Mammary epithelial cell (primary cell): ENCODE results near the gene EPYC.

Source experiments
- CTCF ChIP-seq, 2 donors: IDR thresholded peaks in 1 of 2; conservative IDR thresholded peaks in 1 of 2; 2 replicates each; pipeline ENCODE4 v1.5.1; 2011 to 2012; ENCODE audit warnings: inconsistent platforms in 2 of 2, low read length in 2 of 2, mild to moderate bottlenecking in 2 of 2, control low read depth in 1 of 2, low read depth in 1 of 2; ENCODE audit not compliant: insufficient read depth in 1 of 2; ENCODE audit errors: extremely low read depth in 1 of 2
- EZH2 ChIP-seq: IDR thresholded peaks from 2 replicates; pipeline ENCODE4 v1.6.1; 2012; ENCODE audit warnings: low read length, inconsistent platforms, borderline replicate concordance

DNA sequence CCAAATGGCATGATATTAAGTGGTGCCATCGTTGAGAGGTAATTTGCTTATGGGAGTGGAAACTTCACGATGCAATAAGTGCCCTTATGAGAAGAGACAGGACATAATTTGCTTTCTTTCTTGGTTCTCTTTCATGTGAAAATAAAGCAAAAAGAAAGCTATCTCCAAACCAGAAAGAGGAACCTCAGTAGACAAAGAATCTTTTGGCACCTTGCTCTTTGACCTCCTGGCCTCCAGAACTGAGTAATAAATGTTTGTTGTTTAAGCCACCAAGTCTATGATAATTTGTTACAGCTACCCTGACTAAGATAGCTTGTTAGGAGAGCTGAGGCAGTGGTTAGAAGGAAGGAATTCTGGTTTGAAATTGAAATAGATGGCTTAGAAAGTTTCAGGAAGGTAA lies 89.4 kb downstream of the EPYC start:
- TF ChIP-seq CTCF (conservative IDR thresholded peaks at IDR 0.05 in 1 of 2, IDR thresholded peaks at IDR 0.05 in 1 of 2; ENCODE audit: extremely low read depth in 1 of 2, insufficient read depth in 1 of 2, low read depth in 1 of 2, low read length in 2 of 2) (no peak), EZH2 (no peak)
